Measurements from ENCODE around the gene KCNA2. TPM values are rescaled to one million over a fixed set of nuclear protein-coding genes. Genes with fewer than 3 reads are reported as not detected.

KCNA2 gene
- total RNA-seq, 1 experiment from 2014 or later: 0.11 TPM

DNA sequence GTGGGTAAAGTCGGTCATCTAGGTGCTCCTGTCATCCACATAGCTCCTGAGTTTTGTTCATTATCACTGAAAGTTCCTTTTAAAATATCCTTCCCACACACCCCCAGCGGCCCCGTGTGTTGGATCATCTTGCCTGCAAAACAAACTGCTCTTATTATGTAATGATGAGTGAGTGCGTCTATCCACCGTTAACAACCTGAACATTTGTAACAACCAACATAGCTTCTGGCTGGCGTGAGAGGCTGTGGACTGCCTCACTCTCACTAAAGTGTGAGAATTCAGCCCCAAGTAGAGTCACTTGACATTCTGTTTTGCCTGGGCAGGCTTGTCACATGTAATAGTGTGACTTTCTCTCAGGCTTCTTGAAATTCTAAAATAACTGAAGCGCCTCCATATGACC is 14.5 kb upstream of the KCNA2 start:
- peaks cover 26% of the 10 kb centered on the region for H3K27me3 Mint-ChIP-seq (ENCODE audit: insufficient read depth, unreplicated experiment)
- no TSS peak for BruUV-seq (replicated peaks)
- DNase-seq: no peak
- H3K27ac Mint-ChIP-seq (ENCODE audit: unreplicated experiment): no peak overlapping the region
- no peaks in the 10 kb centered on the region for H3K27me3 ChIP-seq (replicated peaks; ENCODE audit: control insufficient read depth, insufficient read depth, low read length)
- H3K4me1 ChIP-seq: no peaks in the 10 kb centered on the region
- H3K9me3 ChIP-seq: no peaks in the 10 kb centered on the region
- ChIA-PET POLR2A (no interaction called here), CTCF (no interaction called here)
- H3K9me3 Mint-ChIP-seq (ENCODE audit: unreplicated experiment): no peaks in the 10 kb centered on the region
- no peaks in the 10 kb centered on the region for H3K36me3 ChIP-seq (ENCODE audit: control insufficient read depth, insufficient read depth, low read length)
- TF ChIP-seq CTCF (IDR thresholded peaks at IDR 0.05; ENCODE audit: insufficient read depth in 1 of 2, low read depth in 1 of 2, low read length in 1 of 2, severe bottlenecking in 1 of 2, unreplicated experiment in 1 of 2): no peak
- H3K4me3 Mint-ChIP-seq (ENCODE audit: unreplicated experiment): no peak overlapping the region
- no peaks in the 10 kb centered on the region for H3K4me1 Mint-ChIP-seq (ENCODE audit: low read depth, unreplicated experiment)
- no peak overlapping the region for H3K4me3 ChIP-seq (ENCODE audit: low read depth, low read length)
- intact Hi-C loops (cut with micrococcal nuclease; ENCODE audit: unreplicated experiment): no loop called here
- H3K36me3 Mint-ChIP-seq (ENCODE audit: insufficient read depth, unreplicated experiment): no peaks in the 10 kb centered on the region

DNA sequence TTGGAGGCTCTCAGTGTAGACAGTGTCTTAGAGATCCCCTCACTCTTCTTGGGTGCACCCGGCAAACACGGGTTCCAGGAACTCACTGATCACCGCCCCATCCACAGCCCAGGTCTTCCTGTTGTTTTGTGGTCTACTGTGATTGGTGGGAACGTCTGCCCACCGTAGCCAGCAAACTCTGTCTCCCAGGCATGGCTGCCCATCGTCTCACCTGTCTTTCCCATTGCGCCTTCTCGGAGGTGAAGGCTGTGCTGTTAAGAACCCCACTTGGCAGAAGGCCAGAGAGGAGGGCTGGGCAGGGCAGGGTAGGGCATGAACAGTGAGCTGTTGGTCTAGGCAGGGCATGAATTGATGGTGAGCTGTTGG is 14.1 kb upstream of the KCNA2 start:
- Mint-ChIP-seq H3K27ac (ENCODE audit: unreplicated experiment) (no peak overlapping the region), H3K36me3 (ENCODE audit: insufficient read depth, unreplicated experiment) (no peaks in the 10 kb centered on the region), H3K9me3 (ENCODE audit: unreplicated experiment) (no peaks in the 10 kb centered on the region), H3K4me1 (ENCODE audit: low read depth, unreplicated experiment) (no peaks in the 10 kb centered on the region), H3K4me3 (ENCODE audit: unreplicated experiment) (no peak overlapping the region), H3K27me3 (ENCODE audit: insufficient read depth, unreplicated experiment) (peaks cover 26% of the 10 kb centered on the region)
- no peaks in the 10 kb centered on the region for H3K4me1 ChIP-seq
- intact Hi-C loops (cut with micrococcal nuclease; ENCODE audit: unreplicated experiment): no loop called here
- no peak for TF ChIP-seq CTCF (IDR thresholded peaks at IDR 0.05; ENCODE audit: insufficient read depth in 1 of 2, low read depth in 1 of 2, low read length in 1 of 2, severe bottlenecking in 1 of 2, unreplicated experiment in 1 of 2)
- no TSS peak for BruUV-seq (replicated peaks)
- CTCF ChIA-PET: interaction anchor here (0.8 to 1.5 kb wide), 4 partner anchors 9 to 163 kb away, joined by 3 to 5 read pairs (median 4); partner anchors contain the start of gene KCNA2
- H3K4me3 ChIP-seq (ENCODE audit: low read depth, low read length): no peak overlapping the region
- no peak for DNase-seq
- no peaks in the 10 kb centered on the region for H3K9me3 ChIP-seq
- H3K36me3 ChIP-seq (ENCODE audit: control insufficient read depth, insufficient read depth, low read length): no peaks in the 10 kb centered on the region
- POLR2A ChIA-PET: no interaction called here
- H3K27me3 ChIP-seq (replicated peaks; ENCODE audit: control insufficient read depth, insufficient read depth, low read length): no peaks in the 10 kb centered on the region

- H3K27ac Mint-ChIP-seq (ENCODE audit: unreplicated experiment): no peak overlapping the region
- H3K36me3 Mint-ChIP-seq (ENCODE audit: insufficient read depth, unreplicated experiment): no peaks in the 10 kb centered on the region
- peaks cover 26% of the 10 kb centered on the region for H3K27me3 Mint-ChIP-seq (ENCODE audit: insufficient read depth, unreplicated experiment)
- POLR2A ChIA-PET: no interaction called here
- no peaks in the 10 kb centered on the region for H3K36me3 ChIP-seq (ENCODE audit: control insufficient read depth, insufficient read depth, low read length)
- peak; percentile 56 to 69 for TF ChIP-seq CTCF (IDR thresholded peaks at IDR 0.05; ENCODE audit: insufficient read depth in 1 of 2, low read depth in 1 of 2, low read length in 1 of 2, severe bottlenecking in 1 of 2, unreplicated experiment in 1 of 2)
- CTCF ChIA-PET: interaction anchor here (0.7 to 1.5 kb wide), 10 partner anchors 8 to 423 kb away, joined by 3 to 6 read pairs (median 4); partner anchors contain the start of gene KCNA2
- no peaks in the 10 kb centered on the region for H3K27me3 ChIP-seq (replicated peaks; ENCODE audit: control insufficient read depth, insufficient read depth, low read length)
- BruUV-seq (replicated peaks): no TSS peak
- intact Hi-C loops (cut with micrococcal nuclease; ENCODE audit: unreplicated experiment): loop anchor here (1.0 to 5.0 kb wide), 2 partner anchors 147 to 163 kb away; no protein-coding TSS in a partner anchor
- H3K9me3 ChIP-seq: no peaks in the 10 kb centered on the region
- no peaks in the 10 kb centered on the region for H3K9me3 Mint-ChIP-seq (ENCODE audit: unreplicated experiment)
- no peaks in the 10 kb centered on the region for H3K4me1 ChIP-seq
- H3K4me3 ChIP-seq (ENCODE audit: low read depth, low read length): no peak overlapping the region
- peak; percentile 66 to 73 for DNase-seq
- peak overlapping the region; percentile 52 for H3K4me3 Mint-ChIP-seq (ENCODE audit: unreplicated experiment)
- no peaks in the 10 kb centered on the region for H3K4me1 Mint-ChIP-seq (ENCODE audit: low read depth, unreplicated experiment)
Observed at GRCh38 chr1:110619412-110620249, 13.5 kb upstream of the KCNA2 start.
